K562 (cell line): ENCODE measurements around the gene NETO1. TPM values are rescaled to one million over a fixed set of nuclear protein-coding genes. Genes with fewer than 3 reads are reported as not detected.

Experiments
- ATAC-seq: fragments of 200-7000 bp; cut with Tn5 transposase; 3 replicates; pipeline ENCODE4 v1.9.1; 2020; ENCODE audit warnings: moderate library complexity
- BruUV-seq: library from RNA; stranded (reverse); fragments of 400-500 nt; replicated peaks from 2 replicates; lab custom pipeline; 2021; lab: Mats Ljungman, UMichigan
- CTCF ChIA-PET: fragments of 300-600 bp; formaldehyde crosslinking; extraction: SDS; loops from one replicate; lab custom pipeline; 2021; ENCODE audit warnings: low intra/inter-chr PET ratio; lab: Yijun Ruan, JAX
- POLR2A ChIA-PET: fragments of 300-600, 350-650 bp; sonication (Branson Sonifier 250); formaldehyde crosslinking; extraction: SDS; loops from one replicate; lab custom pipeline; 2021; ENCODE audit warnings: antibody characterized with exemption, inconsistent platforms; lab: Yijun Ruan, JAX
- DNase-seq, 4 experiments: peaks; one replicate each; pipeline versions ENCODE4 v3.0.0 to v3.0.0-alpha.2; 2011 to 2018; ENCODE audit warnings: low spot score in 3 of 4, mixed read lengths in 3 of 4; ENCODE audit errors: extremely low read depth in 1 of 4
- FAIRE-seq: peaks from 2 replicates; lab custom pipeline; 2011; peaks lifted over from hg19 to GRCh38; lab: Jason Lieb, UNC
- H2AFZ ChIP-seq: 2 replicates; pipeline ENCODE4 v1.6.0; 2011; ENCODE audit warnings: low read depth, low read length, control low read depth, inconsistent platforms
- H3K27ac ChIP-seq: fragments of 200-600 bp; 3 replicates; pipeline ENCODE4 v1.8.0; 2011; ENCODE audit warnings: low read depth, mild to moderate bottlenecking, control low read depth, inconsistent platforms, low read length, moderate library complexity, mixed read lengths; ENCODE audit errors: extremely low read depth
- H3K27me3 ChIP-seq, 2 experiments: fragments of 300-600 bp in 1 of 2; 2 replicates in 1 of 2; 3 replicates in 1 of 2; pipeline versions ENCODE4 v1.6.0 to v1.8.0; 2011; ENCODE audit warnings: inconsistent platforms in 2 of 2, low read length in 2 of 2, mild to moderate bottlenecking in 1 of 2, mixed read lengths in 1 of 2, moderate library complexity in 1 of 2; ENCODE audit not compliant: control insufficient read depth in 2 of 2, insufficient read depth in 2 of 2
- H3K36me3 ChIP-seq: fragments of 300-600 bp; 3 replicates; pipeline ENCODE4 v1.8.0; 2011; ENCODE audit warnings: mild to moderate bottlenecking, low read length, inconsistent platforms; ENCODE audit not compliant: control insufficient read depth, insufficient read depth
- H3K4me1 ChIP-seq, 2 experiments: fragments of 200-600 bp in 1 of 2; replicated peaks in 1 of 2; 2 replicates in 1 of 2; 3 replicates in 1 of 2; pipeline versions ENCODE4 v1.5.1 to v1.8.0; 2011; ENCODE audit warnings: inconsistent platforms in 2 of 2, low read length in 2 of 2, mild to moderate bottlenecking in 1 of 2, mixed read lengths in 1 of 2, moderate library complexity in 1 of 2; ENCODE audit not compliant: control insufficient read depth in 2 of 2, insufficient read depth in 2 of 2
- H3K4me2 ChIP-seq: 2 replicates; pipeline ENCODE4 v1.6.1; 2011; ENCODE audit warnings: low read length, control low read depth, inconsistent platforms, mixed read lengths; ENCODE audit not compliant: insufficient read depth
- H3K4me3 ChIP-seq: fragments of 200-600 bp; sonication (generic), shearing (Covaris generic); 2 replicates; pipeline ENCODE4 v1.5.1; 2016; ENCODE audit warnings: control low read depth, inconsistent platforms
- H3K79me2 ChIP-seq: fragments of 200-600 bp; 3 replicates; pipeline ENCODE4 v1.8.0; 2011; ENCODE audit warnings: low read length, inconsistent platforms; ENCODE audit not compliant: control insufficient read depth, insufficient read depth
- H3K9ac ChIP-seq, 2 experiments: 2 replicates each; pipeline versions ENCODE4 v1.6.0 to v1.6.1; 2011; ENCODE audit warnings: low read depth in 2 of 2, low read length in 2 of 2, control low read depth in 1 of 2, inconsistent platforms in 1 of 2, mild to moderate bottlenecking in 1 of 2, mixed read lengths in 1 of 2; ENCODE audit not compliant: insufficient read depth in 1 of 2
- H3K9me1 ChIP-seq: one replicate; pipeline ENCODE4 v1.6.0; 2011; ENCODE audit warnings: inconsistent platforms, mild to moderate bottlenecking, low read length, moderate library complexity; ENCODE audit not compliant: control insufficient read depth, insufficient read depth
- H3K9me3 ChIP-seq: replicated peaks from 2 replicates; pipeline ENCODE4 v1.5.1; 2011; ENCODE audit warnings: low read depth, low read length, inconsistent platforms; ENCODE audit not compliant: control insufficient read depth, insufficient read depth
- H4K20me1 ChIP-seq: replicated peaks from 2 replicates; pipeline ENCODE4 v1.6.1; 2011; ENCODE audit warnings: low read length, inconsistent platforms, mixed read lengths; ENCODE audit not compliant: control insufficient read depth, insufficient read depth
- CTBP1 ChIP-seq: fragments of 450-650 bp; IDR thresholded peaks from 2 replicates; pipeline ENCODE4 v1.6.1; 2016; ENCODE audit warnings: borderline replicate concordance
- FOXK2 ChIP-seq, 2 experiments: fragments of 450-650 bp; IDR thresholded peaks in 1 of 2; conservative IDR thresholded peaks in 1 of 2; 2 replicates each; pipeline ENCODE4 v1.6.1; 2016; ENCODE audit warnings: low read depth in 2 of 2, mild to moderate bottlenecking in 1 of 2
- HES1 ChIP-seq: fragments of 450-650 bp; IDR thresholded peaks from 2 replicates; pipeline ENCODE4 v1.6.1; 2016; ENCODE audit warnings: low read depth, mild to moderate bottlenecking, moderate library complexity
- HSF4 ChIP-seq: fragments of 250-450 bp; sonication (Bioruptor Pico); IDR thresholded peaks from 2 replicates; pipeline ENCODE4 v2.1.2; 2022; ENCODE audit warnings: mild to moderate bottlenecking, moderate library complexity, borderline replicate concordance
- LEF1 ChIP-seq: fragments of 450-650 bp; IDR thresholded peaks from 2 replicates; pipeline ENCODE4 v1.6.1; 2016; ENCODE audit warnings: mild to moderate bottlenecking
- RAD21 ChIP-seq, 2 experiments: fragments of 250-450 bp in 1 of 2; fragments of 450-650 bp in 1 of 2; sonication (Bioruptor Pico) in 1 of 2; formaldehyde crosslinking in 1 of 2; IDR thresholded peaks in 1 of 2; conservative IDR thresholded peaks in 1 of 2; 2 replicates each; pipeline versions ENCODE4 v1.4.0 to v1.8.0; 2020 to 2022; ENCODE audit warnings: mild to moderate bottlenecking in 2 of 2, moderate library complexity in 1 of 2
- ZHX1 ChIP-seq: fragments of 150-350 bp; conservative IDR thresholded peaks from 2 replicates; pipeline ENCODE4 v1.6.1; 2014; ENCODE audit warnings: low read length
- ZNF133 ChIP-seq: fragments of 250-450 bp; sonication (Bioruptor Pico); IDR thresholded peaks from 2 replicates; pipeline ENCODE4 v1.4.0; 2020; ENCODE audit warnings: mild to moderate bottlenecking
- ZNF24 ChIP-seq: fragments of 450-650 bp; IDR thresholded peaks from 2 replicates; pipeline ENCODE4 v1.6.1; 2016
- ZNF639 ChIP-seq, 2 experiments: fragments of 200-800 bp in 1 of 2; sonication (Bioruptor generic) in 1 of 2; sonication (generic) in 1 of 2; formaldehyde crosslinking in 1 of 2; IDR thresholded peaks in 1 of 2; conservative IDR thresholded peaks in 1 of 2; 2 replicates each; pipeline versions ENCODE4 v1.5.0 to v1.6.1; 2016 to 2020; ENCODE audit warnings: missing compliant biosample characterization in 1 of 2, missing genetic modification characterization in 1 of 2, missing genetic modification reagents in 1 of 2
- ZNF740 ChIP-seq, 3 experiments: fragments of 200-800 bp in 1 of 3; sonication (Bioruptor generic) in 1 of 3; sonication (generic) in 1 of 3; formaldehyde crosslinking in 1 of 3; IDR thresholded peaks; 2 replicates each; pipeline versions ENCODE4 v1.6.1 to v1.8.0; 2016 to 2022; ENCODE audit warnings: mild to moderate bottlenecking in 2 of 3, missing compliant biosample characterization in 2 of 3, missing genetic modification characterization in 2 of 3, missing genetic modification reagents in 1 of 3
- WGBS: fragments of 100-300 bp; shearing (Covaris generic); methylation state at CpG from one replicate; pipeline ENCODE4 v1.1.6; 2016; ENCODE audit warnings: low coverage, mixed read lengths; ENCODE audit not compliant: insufficient coverage; ENCODE audit errors: missing lambda C conversion rate; 5-methylcytosine and 5-hydroxymethylcytosine counted together
- in situ Hi-C: fragments of 300-500 bp; cut with MboI; formaldehyde crosslinking; loops from 4 replicates; pipeline ENCODE4 v1.15.0; 2018; ENCODE audit warnings: inconsistent platforms, mixed read lengths
- intact Hi-C: fragments of 100-400 bp; cut with micrococcal nuclease; formaldehyde crosslinking; loops from 2 replicates; pipeline ENCODE4 v1.14.2; 2022
- polyA plus RNA-seq, 8 experiments: library from polyadenylated mRNA; depleted of rRNA in 4 of 8; stranded (reverse) in 5 of 8; unstranded in 3 of 8; fragments of >200 nt; fragmentation: Nextera tagmentation in 2 of 8; fragmentation: Illumina TruSeq in 1 of 8; extraction: Ambion mirVana in 2 of 8; extraction: Trizol in 1 of 8; gene quantifications; 2 replicates each; pipeline versions ENCODE4 v1.2.1 to v1.2.3, GENCODE V29; 2011 to 2014; ENCODE audit warnings: inconsistent platforms in 1 of 8, missing spikeins in 1 of 8
- total RNA-seq, 7 experiments: library from RNA; depleted of rRNA in 6 of 7; stranded (reverse); fragments of >200 nt in 6 of 7; fragmentation: Illumina TruSeq in 2 of 7; extraction: Trizol in 2 of 7; gene quantifications; 2 replicates each; pipeline versions ENCODE4 v1.2.1 to v1.2.3, GENCODE V29; 2011 to 2021; ENCODE audit warnings: low replicate concordance in 1 of 7
- TF ChIP-seq, protein P1 (sequence below): IDR thresholded peaks from 2 replicates; pipeline ENCODE4 v1.6.1; 2012; ENCODE audit warnings: low read depth, low read length, improper control_type of control experiment, borderline replicate concordance

The NETO1 gene
- total and polyA plus RNA-seq, 9 of the 15 experiments (the other 6 are each of a cell fraction or from before 2014, with no cell fraction given), result not detected

GRCh38 chr18:72895548-72895947 lies 27.8 kb upstream of the NETO1 start:
- no TSS peak for BruUV-seq
- H3K4me3 ChIP-seq, result no peak overlapping the region
- no peaks in the 10 kb centered on the region for H3K36me3 ChIP-seq
- H3K4me2 ChIP-seq, result no peak overlapping the region
- H3K27me3 ChIP-seq, result no peaks in the 10 kb centered on the region
- 0% methylated on average over 2 of the region's 2 CpGs for WGBS
- no peak for TF ChIP-seq ZNF740 (CRISPR knock-in tag; IDR thresholded peaks at IDR 0.05)
- TF ChIP-seq ZNF740 (tag; IDR thresholded peaks at IDR 0.05), result no peak
- no peak for TF ChIP-seq RAD21 (CRISPR knock-in tag; conservative IDR thresholded peaks at IDR 0.05 in 1 of 2, IDR thresholded peaks at IDR 0.05 in 1 of 2)
- TF ChIP-seq HSF4 (CRISPR knock-in tag), result no peak
- TF ChIP-seq CTBP1, result no peak
- TF ChIP-seq ZNF24, result no peak
- TF ChIP-seq ZHX1, result no peak
- TF ChIP-seq FOXK2 (conservative IDR thresholded peaks at IDR 0.05 in 1 of 2, IDR thresholded peaks at IDR 0.05 in 1 of 2; ENCODE audit: low read depth in 2 of 2), result no peak
- TF ChIP-seq, protein P1, sequence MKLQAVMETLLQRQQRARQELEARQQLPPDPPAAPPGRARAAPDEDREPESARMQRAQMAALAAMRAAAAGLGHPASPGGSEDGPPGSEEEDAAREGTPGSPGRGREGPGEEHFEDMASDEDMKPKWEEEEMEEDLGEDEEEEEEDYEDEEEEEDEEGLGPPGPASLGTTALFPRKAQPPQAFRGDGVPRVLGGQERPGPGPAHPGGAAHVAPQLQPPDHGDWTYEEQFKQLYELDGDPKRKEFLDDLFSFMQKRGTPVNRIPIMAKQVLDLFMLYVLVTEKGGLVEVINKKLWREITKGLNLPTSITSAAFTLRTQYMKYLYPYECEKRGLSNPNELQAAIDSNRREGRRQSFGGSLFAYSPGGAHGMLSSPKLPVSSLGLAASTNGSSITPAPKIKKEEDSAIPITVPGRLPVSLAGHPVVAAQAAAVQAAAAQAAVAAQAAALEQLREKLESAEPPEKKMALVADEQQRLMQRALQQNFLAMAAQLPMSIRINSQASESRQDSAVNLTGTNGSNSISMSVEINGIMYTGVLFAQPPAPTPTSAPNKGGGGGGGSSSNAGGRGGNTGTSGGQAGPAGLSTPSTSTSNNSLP, result no peak
- TF ChIP-seq LEF1, result no peak
- no peak for TF ChIP-seq ZNF639 (CRISPR knock-in tag; conservative IDR thresholded peaks at IDR 0.05 in 1 of 2, IDR thresholded peaks at IDR 0.05 in 1 of 2)
- TF ChIP-seq ZNF133, result no peak
- TF ChIP-seq HES1, result no peak
- FAIRE-seq, result no peak
- intact Hi-C loops, result no loop called here
- H2AFZ ChIP-seq, result no peak overlapping the region
- no peaks in the 10 kb centered on the region for H3K9me3 ChIP-seq
- H3K9me1 ChIP-seq, result no peaks in the 10 kb centered on the region
- no peak overlapping the region for H3K27ac ChIP-seq
- CTCF ChIA-PET, result no interaction called here
- H3K9ac ChIP-seq, result no peak overlapping the region
- in situ Hi-C loops, result no loop called here
- POLR2A ChIA-PET, result no interaction called here
- H3K79me2 ChIP-seq, result no peaks in the 10 kb centered on the region
- H4K20me1 ChIP-seq, result no peaks in the 10 kb centered on the region
- ATAC-seq, result no peak
- H3K4me1 ChIP-seq, result no peaks in the 10 kb centered on the region
- no peak for DNase-seq
